ELR (cell line): Measurements from ENCODE around the gene MTMR10.

Experiments
- DNase-seq: peaks from one replicate; pipeline ENCODE4 v3.0.0-alpha.2; 2015; ENCODE audit warnings: low read depth

MTMR10 gene

DNA sequence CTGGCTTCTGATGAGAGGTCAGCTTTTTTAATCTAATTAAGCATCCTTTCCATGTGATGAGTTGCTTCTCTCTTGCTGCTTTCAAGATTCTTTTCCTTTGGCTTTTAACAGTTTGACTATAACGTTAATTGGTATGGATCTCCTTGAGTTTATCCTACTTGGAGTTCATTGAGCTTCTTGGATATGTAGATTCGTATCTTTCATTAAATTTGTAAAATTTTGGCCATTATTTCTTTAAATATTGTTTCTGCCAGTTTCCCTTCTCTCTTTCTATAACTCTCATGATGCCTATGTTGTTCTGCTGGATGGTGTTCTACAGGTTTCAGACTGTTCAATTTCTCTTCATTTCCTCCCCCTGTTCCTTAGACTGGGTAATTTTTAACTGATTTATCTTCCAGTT lies 21.0 kb upstream of the MTMR10 start:
- DNase-seq = no peak

DNA sequence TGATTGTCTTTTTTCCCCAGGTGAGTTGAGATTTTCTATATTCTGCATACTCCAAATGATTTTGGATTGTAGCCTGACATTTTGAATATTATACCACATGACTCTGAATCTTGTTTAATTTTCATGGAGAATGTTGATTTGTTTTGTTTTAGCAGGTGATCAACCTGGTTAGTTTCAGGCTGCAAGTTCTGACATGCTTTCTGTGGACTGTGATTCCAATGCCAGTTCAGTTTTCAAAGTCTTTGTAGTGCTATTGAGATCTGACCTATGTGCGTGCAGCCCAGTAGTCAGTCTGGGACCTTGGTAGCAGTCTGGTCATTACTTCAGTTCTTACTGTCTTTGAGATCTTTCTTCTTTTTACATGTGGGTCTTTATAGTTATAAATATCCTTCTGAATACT lies 18.6 kb upstream of the MTMR10 start:
- no peak for DNase-seq

- no peak for DNase-seq
Measured at GRCh38 chr15:31005660-31006059, 14.2 kb upstream of the MTMR10 start.

GRCh38 chr15:31004220-31004733 lies 12.8 kb upstream of the MTMR10 start:
- no peak for DNase-seq

- DNase-seq = no peak
Measured at GRCh38 chr15:31001702-31002101, 10.3 kb upstream of the MTMR10 start.

- no peak for DNase-seq
Measured at GRCh38 chr15:30999729-31000128, 8.3 kb upstream of the MTMR10 start.

DNA sequence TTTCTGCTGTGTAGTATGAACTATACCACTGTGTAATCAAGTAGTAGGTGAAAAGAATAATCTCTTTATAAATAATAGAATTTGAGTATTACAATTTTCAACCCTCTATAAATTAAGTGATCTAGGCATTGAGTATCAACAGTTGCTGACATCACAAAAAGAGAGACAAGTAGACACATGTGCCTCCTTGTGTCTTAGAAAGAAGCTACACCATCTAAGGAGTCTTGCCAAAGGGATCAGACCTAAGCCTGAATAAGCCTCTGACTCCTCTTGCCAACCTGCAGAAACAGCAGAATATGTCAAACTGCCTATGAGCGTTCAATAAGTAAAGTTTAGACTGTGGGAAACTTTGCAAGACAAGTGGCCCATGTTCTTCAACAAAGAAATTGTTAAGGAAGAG lies 5.8 kb upstream of the MTMR10 start:
- peak; percentile 11 for DNase-seq

- DNase-seq = peak; percentile 13
Measured at GRCh38 chr15:30992249-30992864, 929 bp upstream of the MTMR10 start.

DNA sequence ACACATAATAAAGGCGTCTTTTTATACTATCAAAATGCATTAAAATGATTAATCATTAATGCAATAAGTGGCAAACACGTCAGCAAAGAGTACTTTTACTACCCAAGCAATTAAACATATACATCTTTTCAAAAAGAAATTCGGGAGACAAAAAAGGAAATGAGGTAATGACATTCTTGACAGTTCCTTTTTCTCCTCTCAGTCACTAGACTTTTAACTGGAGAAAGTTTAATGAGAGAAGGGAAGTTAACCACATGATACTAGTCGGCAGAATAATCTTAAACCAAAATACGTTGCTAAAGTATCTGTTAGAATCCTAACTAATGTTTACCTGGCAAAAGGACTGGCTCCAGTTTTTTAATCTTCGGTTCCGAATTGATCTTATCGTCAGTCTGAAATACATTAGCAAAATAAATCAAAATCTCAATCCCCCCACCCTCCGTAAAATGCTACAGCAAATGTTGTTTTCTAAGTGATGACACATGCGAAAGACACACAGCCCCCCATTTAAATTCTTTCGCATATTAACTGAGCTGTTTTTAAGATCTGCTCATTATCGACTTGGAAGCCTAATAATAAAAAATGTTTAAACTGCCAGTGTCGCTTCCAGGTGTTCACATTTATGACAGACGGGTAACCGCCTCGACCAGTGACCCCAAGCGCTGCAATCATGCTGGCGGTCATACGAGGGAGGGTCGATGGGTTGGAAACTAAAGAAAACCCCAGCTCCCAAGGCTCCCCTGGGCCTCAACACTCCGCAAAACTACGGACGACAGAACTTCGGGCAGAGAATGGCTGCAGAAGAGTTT lies 778 bp downstream of the MTMR10 start:
- peak; percentile 25 for DNase-seq

GRCh38 chr15:30990036-30990435 lies 1.4 kb downstream of the MTMR10 start:
- peak; percentile 20 for DNase-seq

- DNase-seq = peak; percentile 17
Measured at GRCh38 chr15:30985081-30985531, 6.3 kb downstream of the MTMR10 start.

DNA sequence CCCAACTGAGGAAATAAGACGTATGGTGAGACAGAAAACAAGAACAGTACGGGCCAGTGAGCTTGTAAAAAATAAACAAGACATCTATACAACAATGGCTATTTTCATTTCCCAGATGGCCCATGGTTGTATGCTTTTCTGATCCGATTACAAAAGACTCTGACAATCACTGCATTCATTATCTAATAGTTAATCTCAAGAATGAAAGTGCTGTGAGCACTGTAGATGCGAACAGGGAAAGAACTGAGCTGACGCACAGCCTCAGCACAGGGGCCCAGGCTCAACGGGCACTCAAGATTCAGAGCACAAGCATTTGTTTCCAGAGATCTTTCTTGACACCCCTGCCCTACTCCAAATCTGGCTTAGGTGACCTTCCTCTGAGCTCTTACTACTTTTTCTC lies 6.9 kb downstream of the MTMR10 start:
- no peak for DNase-seq

DNA sequence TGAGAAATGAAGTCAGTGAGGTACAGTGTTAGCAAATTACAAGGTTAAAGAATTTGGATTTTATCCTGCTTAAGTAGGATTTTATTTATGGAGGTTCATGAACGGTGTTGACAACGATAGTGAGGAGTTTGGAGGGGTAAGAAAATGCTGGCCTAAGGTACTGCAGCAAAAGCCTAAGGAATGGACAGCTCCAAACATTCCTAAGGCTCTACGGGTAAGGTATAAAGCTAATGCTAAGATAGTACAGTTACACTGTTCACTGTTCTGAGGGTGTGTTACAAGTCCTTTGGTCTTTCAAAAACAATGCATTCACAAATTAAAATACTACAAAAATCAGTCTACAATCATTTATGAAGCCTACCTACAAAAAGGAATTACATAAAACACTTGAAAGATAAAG lies 7.3 kb downstream of the MTMR10 start:
- no peak for DNase-seq

DNA sequence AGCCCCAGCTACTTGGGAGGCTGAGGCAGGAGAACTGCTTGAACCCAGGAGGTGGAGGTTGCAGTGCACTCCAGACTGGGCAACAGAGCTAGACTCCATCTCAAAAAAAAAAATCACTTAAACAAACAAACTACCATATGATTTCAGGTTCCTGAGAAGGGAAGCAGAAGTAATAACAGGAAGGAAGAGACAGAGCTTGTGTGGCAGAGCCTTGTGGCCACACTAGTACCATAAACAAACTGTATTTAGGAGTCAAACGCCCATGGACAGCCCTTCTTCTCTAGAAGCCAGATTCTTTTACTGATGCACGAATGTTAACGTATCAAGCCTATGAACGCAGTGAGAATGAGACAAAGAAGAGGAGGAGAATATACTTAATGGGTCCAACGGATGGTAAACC lies 12.0 kb downstream of the MTMR10 start:
- DNase-seq = no peak

- no peak for DNase-seq
Measured at GRCh38 chr15:30978328-30978727, 13.1 kb downstream of the MTMR10 start.

GRCh38 chr15:30974112-30974511 lies 17.3 kb downstream of the MTMR10 start:
- no peak for DNase-seq

- DNase-seq = no peak
Measured at GRCh38 chr15:30973379-30973778, 18.0 kb downstream of the MTMR10 start.

DNA sequence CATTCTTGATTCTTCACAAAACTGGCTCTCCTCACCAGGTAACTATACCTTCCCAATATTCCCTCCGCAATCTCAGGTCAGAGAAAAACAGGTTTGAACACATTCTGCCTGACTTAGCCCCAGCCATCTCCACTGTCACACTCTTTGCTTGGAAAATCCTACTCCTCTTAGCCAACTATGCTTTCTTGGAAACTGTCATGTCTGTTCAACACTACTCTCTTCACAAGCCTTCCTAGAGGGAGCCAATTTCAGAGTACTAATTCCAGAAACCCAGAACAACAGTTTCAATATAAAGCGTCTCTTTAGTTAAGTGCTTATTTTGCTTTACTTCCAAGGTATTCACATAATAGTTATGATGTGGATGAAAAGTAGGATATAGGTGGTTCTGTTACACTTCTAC lies 21.7 kb downstream of the MTMR10 start:
- no peak for DNase-seq

DNA sequence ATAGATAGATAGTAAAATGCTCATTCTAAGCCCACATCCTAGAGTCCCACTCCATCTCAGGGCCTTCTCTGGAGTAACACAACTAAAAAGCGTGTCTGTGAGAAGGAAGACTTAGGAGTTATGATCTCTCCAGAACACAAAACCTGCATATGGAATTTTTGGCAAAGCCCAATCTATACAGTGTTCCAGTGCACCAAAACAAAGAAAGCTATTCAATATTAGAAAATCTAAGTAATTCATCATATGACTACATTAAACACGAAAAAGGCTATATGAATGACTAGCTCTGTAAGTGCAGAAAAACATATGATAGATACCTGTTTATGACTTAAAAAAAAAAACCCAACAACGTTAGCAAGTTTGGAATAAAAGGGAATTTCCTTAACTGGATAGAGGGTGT lies 27.7 kb downstream of the MTMR10 start:
- no peak for DNase-seq

DNA sequence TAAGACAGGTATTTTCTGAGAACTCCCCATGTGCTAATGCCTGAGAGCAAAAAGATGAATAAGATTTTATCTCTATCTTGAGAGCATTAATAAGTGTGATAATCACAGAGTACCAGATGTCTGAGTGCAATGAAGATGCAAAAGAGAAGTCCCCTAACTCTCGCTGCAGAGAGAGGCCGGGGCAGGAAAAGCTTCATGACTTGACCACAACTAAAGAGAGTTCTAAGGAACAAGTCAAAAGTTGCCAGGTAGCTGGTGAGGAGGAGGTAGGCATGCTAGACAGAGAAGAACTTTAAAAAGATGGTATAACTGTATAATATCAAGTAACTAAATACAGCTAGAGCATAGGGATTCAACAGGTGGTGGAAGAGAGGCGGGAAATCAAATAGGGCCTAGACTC lies 28.8 kb downstream of the MTMR10 start:
- no peak for DNase-seq

- DNase-seq = no peak
Measured at GRCh38 chr15:30962079-30962478, 29.3 kb downstream of the MTMR10 start.

DNA sequence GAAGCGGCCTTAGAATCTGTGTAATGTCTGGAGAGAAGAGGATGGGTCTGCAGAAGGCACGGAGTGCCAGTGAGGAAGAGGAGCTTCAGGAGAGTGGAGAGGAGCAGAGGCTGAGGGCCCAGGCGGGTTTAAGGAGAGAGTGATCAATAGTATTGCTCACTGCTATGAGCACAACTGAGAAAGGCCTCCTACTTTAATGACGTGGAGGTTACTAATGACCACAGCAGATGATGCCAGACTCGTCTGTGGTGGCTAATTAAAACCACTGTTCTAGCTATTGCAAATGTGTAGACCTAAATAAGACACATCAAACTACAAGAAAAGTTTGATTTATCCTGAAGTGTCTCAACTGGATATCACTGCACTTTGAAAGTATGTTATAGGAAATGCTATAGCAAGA lies 33.2 kb downstream of the MTMR10 start:
- no peak for DNase-seq
